GM12878 (cell line): ENCODE results near the gene RINT1.

ENCODE experiments used
- MLLT1 ChIP-seq: fragments of 450-650 bp; IDR thresholded peaks from 2 replicates; pipeline ENCODE4 v1.6.1; 2016; ENCODE audit warnings: mild to moderate bottlenecking
- NFIC ChIP-seq: IDR thresholded peaks from 2 replicates; pipeline ENCODE4 v1.6.1; 2012; ENCODE audit warnings: low read depth, mild to moderate bottlenecking, inconsistent platforms, low read length, moderate library complexity
- NR2C1 ChIP-seq: fragments of 450-650 bp; IDR thresholded peaks from 2 replicates; pipeline ENCODE4 v1.6.1; 2017; ENCODE audit warnings: antibody characterized with exemption, mild to moderate bottlenecking, moderate library complexity
- POLR2A ChIP-seq: IDR thresholded peaks from 2 replicates; pipeline ENCODE4 v1.6.1; 2011; ENCODE audit warnings: low read depth, mild to moderate bottlenecking, low read length
- RAD21 ChIP-seq: IDR thresholded peaks from 2 replicates; pipeline ENCODE4 v1.6.1; 2011; ENCODE audit warnings: mild to moderate bottlenecking, low read depth, low read length, moderate library complexity; ENCODE audit not compliant: insufficient read depth
- SIX5 ChIP-seq: IDR thresholded peaks from 2 replicates; pipeline ENCODE4 v1.6.1; 2011; ENCODE audit warnings: mild to moderate bottlenecking, low read depth, low read length, moderate library complexity; ENCODE audit not compliant: severe bottlenecking
- SMC3 ChIP-seq: IDR thresholded peaks from 2 replicates; pipeline ENCODE4 v1.6.1; 2011; ENCODE audit warnings: low read length, improper control_type of control experiment, borderline replicate concordance
- WRNIP1 ChIP-seq: IDR thresholded peaks from 2 replicates; pipeline ENCODE4 v1.6.1; 2011; ENCODE audit warnings: low read depth, low read length, improper control_type of control experiment, borderline replicate concordance
- ZNF207 ChIP-seq: fragments of 450-650 bp; IDR thresholded peaks from 2 replicates; pipeline ENCODE4 v1.6.1; 2014; ENCODE audit warnings: antibody characterized with exemption, mild to moderate bottlenecking, borderline replicate concordance
- TF ChIP-seq, protein P1 (sequence below), 3 experiments: IDR thresholded peaks in 2 of 3; conservative IDR thresholded peaks in 1 of 3; 2 replicates each; pipeline ENCODE4 v1.5.1; 2011; ENCODE audit warnings: low read depth in 3 of 3, low read length in 3 of 3, mild to moderate bottlenecking in 3 of 3, control low read depth in 2 of 3, moderate library complexity in 2 of 3, inconsistent platforms in 1 of 3, mixed read lengths in 1 of 3; ENCODE audit not compliant: control insufficient read depth in 2 of 3, insufficient read depth in 1 of 3; ENCODE audit errors: extremely low read depth in 1 of 3
- TF ChIP-seq, protein P2 (sequence below): IDR thresholded peaks from 2 replicates; pipeline ENCODE4 v1.6.1; 2012; ENCODE audit warnings: mild to moderate bottlenecking, low read depth, low read length
- TF ChIP-seq, protein P3 (sequence below): fragments of 450-650 bp; formaldehyde crosslinking; IDR thresholded peaks from 2 replicates; pipeline ENCODE4 v1.4.0; 2020; ENCODE audit warnings: mild to moderate bottlenecking, moderate library complexity

DNA sequence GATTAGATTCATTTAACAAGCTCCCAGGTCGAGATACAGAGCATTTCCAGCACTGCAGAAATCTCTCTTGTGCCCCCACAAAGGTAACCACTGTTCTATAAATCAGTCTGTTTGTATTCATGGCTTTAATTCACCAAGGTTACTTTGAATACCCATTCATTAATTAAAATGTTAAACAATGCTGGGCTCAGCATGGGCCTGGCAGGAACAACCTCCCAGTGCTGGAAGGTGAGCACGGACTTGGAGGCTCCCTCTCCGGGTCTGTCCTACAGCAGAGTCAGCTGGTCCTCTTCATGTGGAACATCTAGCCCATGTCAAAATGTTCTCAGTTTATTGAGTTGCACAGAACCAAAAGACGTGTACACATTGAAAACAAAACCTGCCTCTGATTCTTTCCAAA, 64.9 kb downstream of the RINT1 start:
- TF ChIP-seq POLR2A, result no peak
- no peak for TF ChIP-seq SIX5
- TF ChIP-seq, protein P1, sequence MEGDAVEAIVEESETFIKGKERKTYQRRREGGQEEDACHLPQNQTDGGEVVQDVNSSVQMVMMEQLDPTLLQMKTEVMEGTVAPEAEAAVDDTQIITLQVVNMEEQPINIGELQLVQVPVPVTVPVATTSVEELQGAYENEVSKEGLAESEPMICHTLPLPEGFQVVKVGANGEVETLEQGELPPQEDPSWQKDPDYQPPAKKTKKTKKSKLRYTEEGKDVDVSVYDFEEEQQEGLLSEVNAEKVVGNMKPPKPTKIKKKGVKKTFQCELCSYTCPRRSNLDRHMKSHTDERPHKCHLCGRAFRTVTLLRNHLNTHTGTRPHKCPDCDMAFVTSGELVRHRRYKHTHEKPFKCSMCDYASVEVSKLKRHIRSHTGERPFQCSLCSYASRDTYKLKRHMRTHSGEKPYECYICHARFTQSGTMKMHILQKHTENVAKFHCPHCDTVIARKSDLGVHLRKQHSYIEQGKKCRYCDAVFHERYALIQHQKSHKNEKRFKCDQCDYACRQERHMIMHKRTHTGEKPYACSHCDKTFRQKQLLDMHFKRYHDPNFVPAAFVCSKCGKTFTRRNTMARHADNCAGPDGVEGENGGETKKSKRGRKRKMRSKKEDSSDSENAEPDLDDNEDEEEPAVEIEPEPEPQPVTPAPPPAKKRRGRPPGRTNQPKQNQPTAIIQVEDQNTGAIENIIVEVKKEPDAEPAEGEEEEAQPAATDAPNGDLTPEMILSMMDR (IDR thresholded peaks at IDR 0.05 in 2 of 3, conservative IDR thresholded peaks at IDR 0.05 in 1 of 3; ENCODE audit: control insufficient read depth in 2 of 3, extremely low read depth in 1 of 3, insufficient read depth in 1 of 3, low read depth in 3 of 3, low read length in 3 of 3), result no peak
- no peak for TF ChIP-seq ZNF207
- TF ChIP-seq, protein P2, sequence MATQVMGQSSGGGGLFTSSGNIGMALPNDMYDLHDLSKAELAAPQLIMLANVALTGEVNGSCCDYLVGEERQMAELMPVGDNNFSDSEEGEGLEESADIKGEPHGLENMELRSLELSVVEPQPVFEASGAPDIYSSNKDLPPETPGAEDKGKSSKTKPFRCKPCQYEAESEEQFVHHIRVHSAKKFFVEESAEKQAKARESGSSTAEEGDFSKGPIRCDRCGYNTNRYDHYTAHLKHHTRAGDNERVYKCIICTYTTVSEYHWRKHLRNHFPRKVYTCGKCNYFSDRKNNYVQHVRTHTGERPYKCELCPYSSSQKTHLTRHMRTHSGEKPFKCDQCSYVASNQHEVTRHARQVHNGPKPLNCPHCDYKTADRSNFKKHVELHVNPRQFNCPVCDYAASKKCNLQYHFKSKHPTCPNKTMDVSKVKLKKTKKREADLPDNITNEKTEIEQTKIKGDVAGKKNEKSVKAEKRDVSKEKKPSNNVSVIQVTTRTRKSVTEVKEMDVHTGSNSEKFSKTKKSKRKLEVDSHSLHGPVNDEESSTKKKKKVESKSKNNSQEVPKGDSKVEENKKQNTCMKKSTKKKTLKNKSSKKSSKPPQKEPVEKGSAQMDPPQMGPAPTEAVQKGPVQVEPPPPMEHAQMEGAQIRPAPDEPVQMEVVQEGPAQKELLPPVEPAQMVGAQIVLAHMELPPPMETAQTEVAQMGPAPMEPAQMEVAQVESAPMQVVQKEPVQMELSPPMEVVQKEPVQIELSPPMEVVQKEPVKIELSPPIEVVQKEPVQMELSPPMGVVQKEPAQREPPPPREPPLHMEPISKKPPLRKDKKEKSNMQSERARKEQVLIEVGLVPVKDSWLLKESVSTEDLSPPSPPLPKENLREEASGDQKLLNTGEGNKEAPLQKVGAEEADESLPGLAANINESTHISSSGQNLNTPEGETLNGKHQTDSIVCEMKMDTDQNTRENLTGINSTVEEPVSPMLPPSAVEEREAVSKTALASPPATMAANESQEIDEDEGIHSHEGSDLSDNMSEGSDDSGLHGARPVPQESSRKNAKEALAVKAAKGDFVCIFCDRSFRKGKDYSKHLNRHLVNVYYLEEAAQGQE, result no peak
- no peak for TF ChIP-seq NFIC
- no peak for TF ChIP-seq SMC3
- no peak for TF ChIP-seq WRNIP1
- TF ChIP-seq, protein P3, sequence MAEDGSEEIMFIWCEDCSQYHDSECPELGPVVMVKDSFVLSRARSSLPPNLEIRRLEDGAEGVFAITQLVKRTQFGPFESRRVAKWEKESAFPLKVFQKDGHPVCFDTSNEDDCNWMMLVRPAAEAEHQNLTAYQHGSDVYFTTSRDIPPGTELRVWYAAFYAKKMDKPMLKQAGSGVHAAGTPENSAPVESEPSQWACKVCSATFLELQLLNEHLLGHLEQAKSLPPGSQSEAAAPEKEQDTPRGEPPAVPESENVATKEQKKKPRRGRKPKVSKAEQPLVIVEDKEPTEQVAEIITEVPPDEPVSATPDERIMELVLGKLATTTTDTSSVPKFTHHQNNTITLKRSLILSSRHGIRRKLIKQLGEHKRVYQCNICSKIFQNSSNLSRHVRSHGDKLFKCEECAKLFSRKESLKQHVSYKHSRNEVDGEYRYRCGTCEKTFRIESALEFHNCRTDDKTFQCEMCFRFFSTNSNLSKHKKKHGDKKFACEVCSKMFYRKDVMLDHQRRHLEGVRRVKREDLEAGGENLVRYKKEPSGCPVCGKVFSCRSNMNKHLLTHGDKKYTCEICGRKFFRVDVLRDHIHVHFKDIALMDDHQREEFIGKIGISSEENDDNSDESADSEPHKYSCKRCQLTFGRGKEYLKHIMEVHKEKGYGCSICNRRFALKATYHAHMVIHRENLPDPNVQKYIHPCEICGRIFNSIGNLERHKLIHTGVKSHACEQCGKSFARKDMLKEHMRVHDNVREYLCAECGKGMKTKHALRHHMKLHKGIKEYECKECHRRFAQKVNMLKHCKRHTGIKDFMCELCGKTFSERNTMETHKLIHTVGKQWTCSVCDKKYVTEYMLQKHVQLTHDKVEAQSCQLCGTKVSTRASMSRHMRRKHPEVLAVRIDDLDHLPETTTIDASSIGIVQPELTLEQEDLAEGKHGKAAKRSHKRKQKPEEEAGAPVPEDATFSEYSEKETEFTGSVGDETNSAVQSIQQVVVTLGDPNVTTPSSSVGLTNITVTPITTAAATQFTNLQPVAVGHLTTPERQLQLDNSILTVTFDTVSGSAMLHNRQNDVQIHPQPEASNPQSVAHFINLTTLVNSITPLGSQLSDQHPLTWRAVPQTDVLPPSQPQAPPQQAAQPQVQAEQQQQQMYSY, result no peak
- no peak for TF ChIP-seq NR2C1
- TF ChIP-seq RAD21, result no peak
- TF ChIP-seq MLLT1, result no peak
